Psoas muscle (tissue), 8 donors: Measurements from ENCODE around the gene MRPL17. TPM values are rescaled to one million over a fixed set of nuclear protein-coding genes. Genes with fewer than 3 reads are reported as not detected.

Source experiments
- ATAC-seq, 4 donors: fragments of 200-7000 bp; cut with Tn5 transposase; one replicate each; pipeline ENCODE4 v1.9.1; 2020; ENCODE audit warnings: moderate library complexity in 3 of 4, mild to moderate bottlenecking in 2 of 4
- DNase-seq, 2 donors: peaks; one replicate each; pipeline ENCODE4 v3.0.0-alpha.2; 2020
- H3K27ac ChIP-seq: fragments of 200-600 bp; one replicate; pipeline ENCODE4 v1.8.0; 2022
- H3K27me3 ChIP-seq, 3 donors: fragments of 200-600 bp in 1 of 3; one replicate each; pipeline versions ENCODE4 v1.6.1 to v1.8.0; 2013 to 2022; ENCODE audit warnings: low read length in 2 of 3, mild to moderate bottlenecking in 2 of 3, moderate library complexity in 1 of 3; ENCODE audit not compliant: insufficient read depth in 3 of 3
- H3K36me3 ChIP-seq, 2 donors: fragments of 200-600 bp in 1 of 2; one replicate each; pipeline versions ENCODE4 v1.6.1 to v1.8.0; 2013 to 2022; ENCODE audit warnings: low read depth in 1 of 2, mild to moderate bottlenecking in 1 of 2, moderate library complexity in 1 of 2; ENCODE audit not compliant: insufficient read depth in 1 of 2
- H3K4me1 ChIP-seq: fragments of 200-600 bp; one replicate; pipeline ENCODE4 v1.8.0; 2022
- H3K4me3 ChIP-seq: fragments of 200-600 bp; one replicate; pipeline ENCODE4 v1.8.0; 2022; ENCODE audit warnings: mild to moderate bottlenecking
- H3K9me3 ChIP-seq: fragments of 200-600 bp; one replicate; pipeline ENCODE4 v1.8.0; 2022
- WGBS, 3 donors: extraction: QIAGEN DNeasy Blood & Tissue Kit; methylation state at CpG; one replicate each; pipeline versions ENCODE4 v1.1.6 to v1.1.7; 2013; 5-methylcytosine and 5-hydroxymethylcytosine counted together
- intact Hi-C, 2 donors: fragments of 100-400 bp; cut with DNase I; formaldehyde crosslinking; loops; one replicate each; pipeline versions ENCODE4 v1.11.0 to v1.14.2; 2022
- polyA plus RNA-seq, 3 donors: library from polyadenylated mRNA; stranded (reverse); fragments of 200-250 nt; gene quantifications; one replicate each; pipeline ENCODE4 v1.2.3, GENCODE V29; 2013
- total RNA-seq, 4 donors: library from RNA; stranded (reverse); fragmentation: NEBNext Ultra II Directional in 2 of 4; extraction: Animal tissue kit (Norgen Biotek cat#: 25700) in 2 of 4; gene quantifications; one replicate each; pipeline versions ENCODE4 v1.2.1 to v1.2.4, GENCODE V29; 2021 to 2023
- TF ChIP-seq, protein P1 (sequence below): fragments of 200-600 bp; IDR thresholded peaks from one replicate; pipeline ENCODE4 v1.8.0; 2022; ENCODE audit warnings: antibody characterized with exemption
- donor health status: healthy with polysubstance abuse.
- donor health status: DM: no; HTN: no; CAD: no; lungs with moderate emphysema.
- donor health status: Bipolar disorder and iron deficiency.
- donor health status: healthy.
- donor health status: DM: yes; HTN: yes; CAD: no.
- donor health status: DM: no; HTN: no; CAD: no.
- donor health status: DM: no; HTN: no; CAD: no.
- donor health status: DM: yes; HTN: yes; CAD: no.

Gene MRPL17
- total and polyA plus RNA-seq, 7 donors, result 27.2 to 95.6 (median 43.0) TPM

DNA sequence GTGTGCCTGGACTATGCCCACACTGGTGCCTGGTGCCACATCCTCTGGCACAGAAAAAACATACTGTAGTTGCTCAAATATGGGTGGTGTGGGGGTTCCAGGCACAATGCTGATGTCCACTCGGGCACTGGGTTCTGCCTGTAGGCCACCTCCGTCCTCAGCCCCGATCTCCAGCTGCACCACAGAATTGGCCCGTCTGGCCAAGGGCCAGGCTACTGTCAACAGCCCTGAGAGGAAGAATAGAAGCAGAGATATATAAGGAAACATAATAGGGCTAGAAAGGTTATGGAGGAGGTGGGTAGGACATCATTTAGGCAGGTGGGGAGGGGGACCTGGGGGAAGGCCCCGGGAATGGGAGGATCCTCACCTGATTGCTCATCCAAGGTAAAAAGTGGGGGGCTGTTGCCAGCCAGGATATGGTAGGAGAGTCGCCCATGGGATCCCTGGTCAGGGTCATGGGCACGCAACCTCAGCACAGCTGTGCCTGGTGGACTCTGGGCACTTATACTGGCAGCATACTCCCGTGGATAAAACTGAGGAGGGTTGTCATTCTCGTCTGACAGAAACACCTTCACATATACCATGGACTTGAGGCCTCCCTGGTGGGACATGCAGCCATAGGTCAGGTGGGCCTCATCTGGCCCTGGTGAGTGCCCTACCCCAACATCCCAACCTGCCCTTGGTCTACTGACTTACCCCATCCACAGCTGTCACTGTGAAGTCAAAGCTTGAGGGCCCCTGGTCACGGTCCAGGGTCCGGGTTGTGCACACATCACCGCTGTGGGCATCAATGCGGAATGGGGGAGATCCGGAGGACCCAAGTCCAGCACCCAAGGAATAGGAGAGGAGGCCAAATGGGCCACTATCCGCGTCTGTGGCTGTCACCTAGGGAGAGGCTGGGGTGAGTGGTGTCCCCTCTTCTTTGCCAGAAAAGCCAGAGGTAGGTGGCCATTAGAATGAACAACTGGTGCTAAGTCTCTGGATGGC is 49.4 kb downstream of the MRPL17 start:
- H3K27ac ChIP-seq, result no peak overlapping the region

DNA sequence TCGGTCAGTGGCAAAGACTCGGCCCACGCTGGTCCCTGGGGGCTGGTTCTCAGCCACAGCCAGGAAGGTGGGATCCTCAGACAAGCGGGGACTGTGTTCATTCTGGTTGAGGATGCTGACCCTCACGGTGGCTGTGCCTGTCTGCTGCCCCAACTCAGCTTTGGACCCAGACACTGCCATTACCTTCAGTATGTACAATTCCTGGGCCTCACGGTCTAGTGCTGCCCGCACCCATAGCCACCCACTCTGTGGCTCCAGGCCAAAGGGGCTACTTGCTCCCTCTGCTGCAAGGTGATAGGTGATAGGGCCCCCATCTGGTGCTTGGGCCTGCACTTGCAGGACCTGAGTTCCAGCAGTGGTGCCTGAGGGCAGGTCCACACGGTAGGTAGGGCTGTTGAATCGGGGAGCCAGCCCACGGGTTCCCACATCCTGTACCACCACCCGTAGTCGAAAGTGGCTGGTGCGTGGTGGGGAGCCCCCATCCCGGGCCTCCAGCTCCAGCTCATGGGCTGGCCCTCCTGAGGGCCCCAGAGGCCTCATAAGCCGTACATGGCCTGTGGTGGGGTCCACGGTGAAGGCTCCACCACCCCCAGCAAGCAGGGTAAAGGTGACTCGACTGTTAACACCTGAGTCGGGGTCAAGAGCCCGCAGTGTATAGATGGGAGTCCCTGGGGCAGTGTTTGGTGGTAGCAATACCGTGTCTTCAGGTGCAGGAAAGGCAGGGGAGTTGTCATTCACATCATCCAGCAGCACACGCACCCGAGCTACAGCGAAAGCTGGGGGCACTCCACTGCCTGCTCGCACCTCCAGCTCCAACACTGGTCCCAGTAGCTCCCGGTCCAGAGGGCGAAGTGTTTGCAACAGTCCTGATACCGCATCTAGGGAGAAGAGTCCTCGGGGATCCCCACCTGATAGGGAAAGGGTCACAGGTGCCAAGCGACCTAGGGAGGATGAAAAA is 50.7 kb downstream of the MRPL17 start:
- intact Hi-C loops, result no loop called here
- peaks cover 0 to 15% of the 10 kb centered on the region in 2 donors for H3K36me3 ChIP-seq
- ATAC-seq, result no peak
- WGBS, 3 donors, result 92 to 94% (median 94%) methylated on average over 29 of the region's 29 CpGs
- H3K4me1 ChIP-seq, result no peaks in the 10 kb centered on the region
- TF ChIP-seq, protein P1, sequence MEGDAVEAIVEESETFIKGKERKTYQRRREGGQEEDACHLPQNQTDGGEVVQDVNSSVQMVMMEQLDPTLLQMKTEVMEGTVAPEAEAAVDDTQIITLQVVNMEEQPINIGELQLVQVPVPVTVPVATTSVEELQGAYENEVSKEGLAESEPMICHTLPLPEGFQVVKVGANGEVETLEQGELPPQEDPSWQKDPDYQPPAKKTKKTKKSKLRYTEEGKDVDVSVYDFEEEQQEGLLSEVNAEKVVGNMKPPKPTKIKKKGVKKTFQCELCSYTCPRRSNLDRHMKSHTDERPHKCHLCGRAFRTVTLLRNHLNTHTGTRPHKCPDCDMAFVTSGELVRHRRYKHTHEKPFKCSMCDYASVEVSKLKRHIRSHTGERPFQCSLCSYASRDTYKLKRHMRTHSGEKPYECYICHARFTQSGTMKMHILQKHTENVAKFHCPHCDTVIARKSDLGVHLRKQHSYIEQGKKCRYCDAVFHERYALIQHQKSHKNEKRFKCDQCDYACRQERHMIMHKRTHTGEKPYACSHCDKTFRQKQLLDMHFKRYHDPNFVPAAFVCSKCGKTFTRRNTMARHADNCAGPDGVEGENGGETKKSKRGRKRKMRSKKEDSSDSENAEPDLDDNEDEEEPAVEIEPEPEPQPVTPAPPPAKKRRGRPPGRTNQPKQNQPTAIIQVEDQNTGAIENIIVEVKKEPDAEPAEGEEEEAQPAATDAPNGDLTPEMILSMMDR, result no peak
- no peaks in the 10 kb centered on the region for H3K9me3 ChIP-seq
- DNase-seq, result no peak
- no peak overlapping the region for H3K27ac ChIP-seq
- no peak overlapping the region for H3K4me3 ChIP-seq
- no peaks in the 10 kb centered on the region for H3K27me3 ChIP-seq

More for the DNA sequence above, 49.4 kb downstream of the MRPL17 start:
- Histone ChIP-seq H3K27me3 (no peaks in the 10 kb centered on the region), H3K4me3 (no peak overlapping the region), H3K4me1 (peaks cover 4% of the 10 kb centered on the region), H3K9me3 (no peaks in the 10 kb centered on the region), H3K36me3 (peaks cover 0 to 15% of the 10 kb centered on the region in 2 donors)
- no peak for DNase-seq
- TF ChIP-seq, protein P1, result no peak
- 89 to 93% (median 89%) methylated on average over 16 of the region's 16 CpGs for WGBS, 3 donors
- ATAC-seq, result no peak
- intact Hi-C loops, result no loop called here

DNA sequence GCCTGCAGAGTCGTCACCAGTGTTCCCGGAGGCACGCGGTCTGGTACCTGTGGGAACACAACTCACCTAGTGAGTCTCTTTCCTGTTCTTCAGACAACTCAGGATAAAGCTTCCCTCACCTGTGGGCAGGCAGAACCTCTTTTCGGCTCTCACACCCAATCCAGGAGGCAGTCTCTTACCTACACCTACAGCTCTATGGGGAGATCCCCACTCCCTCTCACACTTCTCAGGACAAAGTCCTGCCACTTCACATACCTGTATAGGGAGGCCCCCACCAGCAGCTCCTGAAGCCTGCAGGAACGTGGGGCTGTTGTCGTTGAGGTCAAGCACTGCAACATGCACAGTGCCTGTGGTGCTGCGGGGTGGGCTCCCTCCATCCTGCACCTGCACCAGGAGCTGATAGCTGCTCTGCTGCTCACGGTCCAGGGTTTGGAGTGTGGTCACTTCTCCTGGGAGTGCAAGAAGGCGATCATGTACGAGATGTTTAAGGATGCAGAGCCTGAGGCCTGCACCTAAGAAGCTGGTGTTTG is 51.7 kb downstream of the MRPL17 start:
- intact Hi-C loops, result no loop called here
- no peaks in the 10 kb centered on the region for H3K4me1 ChIP-seq
- no peaks in the 10 kb centered on the region for H3K27me3 ChIP-seq
- no peak overlapping the region for H3K27ac ChIP-seq
- DNase-seq, result no peak
- 86 to 94% (median 90%) methylated on average over 11 of the region's 11 CpGs for WGBS, 3 donors
- peaks cover 0 to 25% of the 10 kb centered on the region in 2 donors for H3K36me3 ChIP-seq
- no peak for ATAC-seq
- no peaks in the 10 kb centered on the region for H3K9me3 ChIP-seq
- TF ChIP-seq, protein P1, result no peak
- no peak overlapping the region for H3K4me3 ChIP-seq

DNA sequence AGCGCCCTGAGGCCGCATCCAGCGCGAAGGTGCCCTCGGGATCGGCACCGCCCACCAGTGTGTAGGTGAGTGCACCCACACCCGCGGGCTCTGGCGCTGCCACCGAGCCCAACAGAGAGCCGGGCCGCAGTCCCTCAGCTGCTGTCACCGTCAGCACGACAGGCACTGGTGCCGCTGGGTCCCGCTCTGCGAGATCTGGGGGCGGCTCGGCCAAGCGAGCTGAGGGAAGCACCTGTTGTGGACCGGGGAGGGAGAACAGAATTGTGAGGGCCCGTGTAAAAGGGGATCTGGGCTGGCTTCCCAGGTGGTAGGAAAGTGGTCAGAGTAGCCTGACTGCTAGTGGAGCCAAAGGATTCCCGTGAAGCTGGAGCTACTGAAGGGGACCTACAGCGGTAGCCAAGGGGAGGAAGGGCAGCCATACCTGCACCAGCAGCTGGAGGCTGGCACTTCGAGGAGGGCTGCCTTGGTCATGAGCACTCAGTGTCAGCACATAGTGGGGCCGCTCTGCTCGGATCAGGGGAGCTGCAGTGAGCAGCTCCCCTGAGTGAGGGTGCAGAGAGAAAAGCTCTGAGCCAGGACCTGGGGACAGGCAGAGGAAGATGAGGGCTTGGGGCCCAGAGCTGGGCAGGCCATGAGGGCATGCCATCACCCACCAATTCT is 52.4 kb downstream of the MRPL17 start:
- Histone ChIP-seq H3K27ac (no peak overlapping the region), H3K27me3 (no peaks in the 10 kb centered on the region), H3K9me3 (no peaks in the 10 kb centered on the region), H3K36me3 (peaks cover 0 to 31% of the 10 kb centered on the region in 2 donors), H3K4me3 (no peak overlapping the region), H3K4me1 (no peaks in the 10 kb centered on the region)
- DNase-seq, result no peak
- no peak for ATAC-seq
- intact Hi-C loops, result no loop called here
- WGBS, 3 donors, result 80 to 85% (median 81%) methylated on average over 28 of the region's 28 CpGs
- TF ChIP-seq, protein P1, result no peak
